HG03060 (cell line): ENCODE data around the gene SLC5A10.
A peak's percentile ranks its signal among the peaks of the same experiment; 100 is the strongest.
"Not testable (repeated sequence)": the region's sequence is repeated elsewhere in the genome, so short reads cannot be mapped to it uniquely, and the experiment has no call there.

Source experiments
- ATAC-seq: cut with Tn5 transposase; IDR thresholded peaks from one replicate; pipeline ENCODE4 v1.9.1; 2021; ENCODE audit warnings: low read depth, moderate number of reproducible peaks; ENCODE audit not compliant: unreplicated experiment

The SLC5A10 gene

GRCh38 chr17:19036186-19036585 lies 84.2 kb downstream of the SLC5A10 start:
- peak; percentile 26 for ATAC-seq

GRCh38 chr17:19037547-19037946 lies 85.6 kb downstream of the SLC5A10 start:
- not testable (repeated sequence) for ATAC-seq

GRCh38 chr17:19038007-19038406 lies 86.0 kb downstream of the SLC5A10 start:
- not testable (repeated sequence) for ATAC-seq

- ATAC-seq = not testable (repeated sequence)
These were observed 86.8 kb downstream of the SLC5A10 start for GRCh38 chr17:19038730-19039129.

- ATAC-seq = not testable (repeated sequence)
These were observed 88.4 kb downstream of the SLC5A10 start for GRCh38 chr17:19040350-19040749.

GRCh38 chr17:19041871-19042270 lies 89.9 kb downstream of the SLC5A10 start:
- ATAC-seq = not testable (repeated sequence)

GRCh38 chr17:19042369-19042768 lies 90.4 kb downstream of the SLC5A10 start:
- ATAC-seq = not testable (repeated sequence)

- not testable (repeated sequence) for ATAC-seq
These were observed 91.1 kb downstream of the SLC5A10 start for GRCh38 chr17:19043032-19043431.

GRCh38 chr17:19044643-19045042 lies 92.7 kb downstream of the SLC5A10 start:
- not testable (repeated sequence) for ATAC-seq

- not testable (repeated sequence) for ATAC-seq
These were observed 94.9 kb downstream of the SLC5A10 start, which contains the start of gene GRAP for GRCh38 chr17:19046782-19047375. Gene GRAP, minus strand, starts transcription at chr17:19046957. Its CDS starts 31 bp downstream, at chr17:19046926.

GRCh38 chr17:19047510-19047909 lies 95.5 kb downstream of the SLC5A10 start:
- not testable (repeated sequence) for ATAC-seq

- ATAC-seq = not testable (repeated sequence)
These were observed 96.9 kb downstream of the SLC5A10 start for GRCh38 chr17:19048826-19049225.

- not testable (repeated sequence) for ATAC-seq
These were observed 103.5 kb downstream of the SLC5A10 start for GRCh38 chr17:19055447-19055846.

- peak; percentile 25 for ATAC-seq
These were observed 110.2 kb downstream of the SLC5A10 start for GRCh38 chr17:19062009-19062717.

GRCh38 chr17:19062718-19063325 lies 110.9 kb downstream of the SLC5A10 start:
- peak; percentile 41 for ATAC-seq

- peak; percentile 7 for ATAC-seq
These were observed 111.5 kb downstream of the SLC5A10 start for GRCh38 chr17:19063326-19063956.

GRCh38 chr17:19064378-19064777 lies 112.4 kb downstream of the SLC5A10 start:
- ATAC-seq = not testable (repeated sequence)

- peak; percentile 63 for ATAC-seq
These were observed 118.6 kb downstream of the SLC5A10 start for GRCh38 chr17:19070318-19071168.
